Measurements from ENCODE around the gene ZNF593OS. TPM values are rescaled to one million over a fixed set of nuclear protein-coding genes. Genes with fewer than 3 reads are reported as not detected.

Gene ZNF593OS
- total RNA-seq, 4 donors from 2014 or later, result not detected

DNA sequence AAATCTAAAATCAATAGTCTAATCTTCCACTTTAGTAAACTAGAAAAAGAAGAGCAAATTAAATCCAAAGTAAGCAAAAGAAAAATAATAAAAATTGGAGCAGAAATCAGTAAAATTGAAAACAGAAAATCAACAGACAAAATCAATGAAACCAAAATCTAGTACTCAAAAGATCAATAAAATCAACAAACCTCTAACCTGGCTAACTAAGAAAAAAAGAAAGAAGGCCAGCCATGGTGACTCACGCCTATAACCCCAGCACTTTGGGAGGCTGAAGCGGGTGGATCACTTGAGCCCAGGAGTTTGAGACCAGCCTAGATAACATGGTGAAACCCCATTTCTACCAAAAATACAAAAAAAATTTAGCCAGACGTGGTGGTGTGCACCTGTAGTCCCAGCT lies 37.2 kb downstream of the ZNF593OS start:
- Histone ChIP-seq H3K4me3 (no peak overlapping the region), H3K36me3 (no peaks in the 10 kb centered on the region), H3K27ac (no peak overlapping the region), H3K9me3 (no peaks in the 10 kb centered on the region), H3K27me3 (no peaks in the 10 kb centered on the region), H3K4me1 (no peaks in the 10 kb centered on the region)
- no peak for ATAC-seq
- TF ChIP-seq EP300 (IDR thresholded peaks at IDR 0.05) (no peak), POLR2AphosphoS5 (IDR thresholded peaks at IDR 0.05) (no peak), POLR2A (IDR thresholded peaks at IDR 0.05) (no peak)
- TF ChIP-seq, protein P1, sequence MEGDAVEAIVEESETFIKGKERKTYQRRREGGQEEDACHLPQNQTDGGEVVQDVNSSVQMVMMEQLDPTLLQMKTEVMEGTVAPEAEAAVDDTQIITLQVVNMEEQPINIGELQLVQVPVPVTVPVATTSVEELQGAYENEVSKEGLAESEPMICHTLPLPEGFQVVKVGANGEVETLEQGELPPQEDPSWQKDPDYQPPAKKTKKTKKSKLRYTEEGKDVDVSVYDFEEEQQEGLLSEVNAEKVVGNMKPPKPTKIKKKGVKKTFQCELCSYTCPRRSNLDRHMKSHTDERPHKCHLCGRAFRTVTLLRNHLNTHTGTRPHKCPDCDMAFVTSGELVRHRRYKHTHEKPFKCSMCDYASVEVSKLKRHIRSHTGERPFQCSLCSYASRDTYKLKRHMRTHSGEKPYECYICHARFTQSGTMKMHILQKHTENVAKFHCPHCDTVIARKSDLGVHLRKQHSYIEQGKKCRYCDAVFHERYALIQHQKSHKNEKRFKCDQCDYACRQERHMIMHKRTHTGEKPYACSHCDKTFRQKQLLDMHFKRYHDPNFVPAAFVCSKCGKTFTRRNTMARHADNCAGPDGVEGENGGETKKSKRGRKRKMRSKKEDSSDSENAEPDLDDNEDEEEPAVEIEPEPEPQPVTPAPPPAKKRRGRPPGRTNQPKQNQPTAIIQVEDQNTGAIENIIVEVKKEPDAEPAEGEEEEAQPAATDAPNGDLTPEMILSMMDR (IDR thresholded peaks at IDR 0.05), result no peak
- WGBS, 2 donors (ENCODE audit: low coverage in 1 of 2), result 100% methylated on average over 1 to 3 of the region's 3 CpGs

DNA sequence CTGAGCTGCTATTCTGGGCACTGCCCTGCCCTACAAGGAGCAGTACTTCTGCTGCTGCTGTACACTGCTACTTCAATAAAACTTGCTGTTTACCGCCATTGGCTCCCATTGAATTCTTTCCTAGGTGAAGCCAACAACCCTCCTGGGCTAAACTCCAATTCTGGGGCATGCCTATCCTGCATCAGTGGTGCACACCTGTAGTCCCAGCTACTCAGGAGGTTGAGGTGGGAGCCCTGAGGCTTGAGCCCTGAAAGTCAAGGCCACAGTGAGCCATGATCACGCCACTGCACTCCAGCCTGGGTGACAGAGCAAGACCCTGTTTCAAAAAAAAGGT lies 38.8 kb downstream of the ZNF593OS start:
- no peak for ATAC-seq
- Histone ChIP-seq H3K4me1 (no peaks in the 10 kb centered on the region), H3K36me3 (no peaks in the 10 kb centered on the region), H3K4me3 (no peak overlapping the region), H3K27ac (no peak overlapping the region), H3K27me3 (no peaks in the 10 kb centered on the region), H3K9me3 (no peaks in the 10 kb centered on the region)
- no peak for TF ChIP-seq POLR2A (IDR thresholded peaks at IDR 0.05)
- TF ChIP-seq EP300 (IDR thresholded peaks at IDR 0.05), result no peak
- TF ChIP-seq, protein P1 (IDR thresholded peaks at IDR 0.05), result no peak
- no peak for TF ChIP-seq POLR2AphosphoS5 (IDR thresholded peaks at IDR 0.05)
- no CpG with 5 or more reads among the region's 2 CpGs for WGBS, 2 donors (ENCODE audit: low coverage in 1 of 2)

DNA sequence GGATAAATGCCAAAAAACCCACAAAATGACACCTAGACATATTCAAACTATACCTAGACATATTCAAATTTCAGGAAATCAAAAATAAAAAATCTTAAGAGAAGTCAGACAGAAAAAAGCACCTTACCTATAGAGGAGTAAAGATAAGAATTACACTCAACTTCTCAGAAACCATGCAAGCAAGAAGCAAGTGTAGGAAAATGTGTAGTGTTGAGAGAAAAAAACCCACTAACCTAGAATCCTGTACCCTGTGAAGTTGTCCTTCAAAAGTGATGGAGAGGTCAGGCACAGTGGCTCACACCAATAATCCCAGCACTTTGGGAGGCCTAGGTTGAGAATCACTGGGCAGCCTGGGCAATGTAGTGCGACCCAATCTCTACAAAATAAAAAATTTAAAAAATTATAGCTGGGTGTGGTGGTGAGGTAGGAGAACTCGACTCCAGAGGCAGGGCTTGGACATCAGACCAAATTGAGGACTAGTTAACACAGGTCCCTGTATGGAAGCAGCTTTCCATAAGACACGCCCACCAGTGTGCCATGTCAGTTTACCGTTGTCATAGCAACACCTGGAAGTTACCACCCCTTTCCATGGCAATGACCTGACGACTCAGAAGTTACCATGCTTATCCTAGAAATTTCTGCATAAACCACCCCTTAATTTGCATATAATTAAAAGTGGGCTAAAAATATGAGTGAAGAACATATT lies 39.4 kb downstream of the ZNF593OS start:
- H3K27ac ChIP-seq, result no peak overlapping the region
- no peaks in the 10 kb centered on the region for H3K27me3 ChIP-seq
- WGBS, 2 donors (ENCODE audit: low coverage in 1 of 2), result 64 to 81% methylated on average over 4 to 5 of the region's 5 CpGs
- no peak for ATAC-seq
- no peaks in the 10 kb centered on the region for H3K4me1 ChIP-seq
- H3K36me3 ChIP-seq, result no peaks in the 10 kb centered on the region
- TF ChIP-seq, protein P1 (IDR thresholded peaks at IDR 0.05), result no peak
- TF ChIP-seq POLR2A (IDR thresholded peaks at IDR 0.05) (no peak), EP300 (IDR thresholded peaks at IDR 0.05) (no peak), POLR2AphosphoS5 (IDR thresholded peaks at IDR 0.05) (no peak)
- no peak overlapping the region for H3K4me3 ChIP-seq
- H3K9me3 ChIP-seq, result no peaks in the 10 kb centered on the region

DNA sequence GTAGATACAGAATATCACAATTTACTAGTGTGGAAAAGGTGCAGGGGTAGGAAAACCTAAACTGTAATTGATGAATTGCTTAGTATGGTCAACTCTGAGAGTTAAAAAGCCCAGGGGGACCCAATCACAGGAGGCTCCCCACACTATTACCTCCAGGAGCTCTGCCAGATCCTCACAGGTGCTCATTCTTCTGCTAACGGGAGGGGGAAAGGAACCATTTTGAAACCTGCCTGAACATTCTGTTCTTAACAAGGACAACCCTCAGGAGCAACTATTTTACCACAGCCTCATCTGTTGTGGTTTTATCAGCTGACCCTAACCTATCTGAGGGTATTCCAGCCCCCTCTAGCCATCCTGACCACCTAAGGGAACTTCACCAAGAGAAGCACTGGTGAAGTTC lies 40.9 kb downstream of the ZNF593OS start:
- TF ChIP-seq, protein P1 (IDR thresholded peaks at IDR 0.05), result no peak
- TF ChIP-seq EP300 (IDR thresholded peaks at IDR 0.05), result no peak
- TF ChIP-seq POLR2AphosphoS5 (IDR thresholded peaks at IDR 0.05), result no peak
- no peak for TF ChIP-seq POLR2A (IDR thresholded peaks at IDR 0.05)

DNA sequence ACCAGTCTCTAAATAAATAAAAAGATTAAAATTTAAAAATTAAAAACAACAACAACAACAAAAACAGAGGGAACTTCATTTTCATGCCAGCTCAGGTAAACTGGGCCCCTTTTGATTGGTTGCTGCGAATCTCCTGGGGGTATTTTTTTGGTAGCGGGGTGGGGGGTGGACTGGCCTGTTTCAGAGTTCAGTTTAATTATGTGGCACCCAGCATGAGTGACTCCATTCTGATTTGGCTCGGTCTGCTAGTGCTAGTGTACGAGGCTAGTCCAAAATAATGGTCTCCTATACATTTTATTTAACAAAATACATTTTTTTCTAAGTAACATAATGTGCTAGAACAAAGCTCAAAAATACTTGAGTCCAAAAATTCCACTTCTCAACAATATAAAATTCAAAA lies 41.9 kb downstream of the ZNF593OS start:
- no peak for ATAC-seq
- H3K4me1 ChIP-seq, result peaks cover 0 to 4% (median 0%) of the 10 kb centered on the region in 3 donors
- no peak overlapping the region for H3K27ac ChIP-seq
- no peaks in the 10 kb centered on the region for H3K36me3 ChIP-seq
- 91 to 92% methylated on average over 3 to 4 of the region's 4 CpGs for WGBS, 2 donors (ENCODE audit: low coverage in 1 of 2)
- H3K4me3 ChIP-seq, result no peak overlapping the region
- no peaks in the 10 kb centered on the region for H3K9me3 ChIP-seq
- no peak for TF ChIP-seq POLR2AphosphoS5 (IDR thresholded peaks at IDR 0.05)
- TF ChIP-seq EP300 (IDR thresholded peaks at IDR 0.05), result no peak
- TF ChIP-seq POLR2A (IDR thresholded peaks at IDR 0.05), result no peak
- TF ChIP-seq, protein P1 (IDR thresholded peaks at IDR 0.05), result no peak
- H3K27me3 ChIP-seq, result no peaks in the 10 kb centered on the region

More for the DNA sequence above, 40.9 kb downstream of the ZNF593OS start:
- Histone ChIP-seq H3K27me3 (no peaks in the 10 kb centered on the region), H3K9me3 (no peaks in the 10 kb centered on the region), H3K36me3 (no peaks in the 10 kb centered on the region), H3K4me1 (no peaks in the 10 kb centered on the region), H3K4me3 (no peak overlapping the region), H3K27ac (no peak overlapping the region)
- no peak for ATAC-seq
- WGBS, 2 donors (ENCODE audit: low coverage in 1 of 2), result 43 to 60% methylated on average over 1 of the region's 1 CpG

Measured in gastroesophageal sphincter (tissue), 4 donors.